Panc1 (cell line): ENCODE data around the gene HOXC4.

ENCODE experiments used
- POLR2AphosphoS5 ChIP-seq: IDR thresholded peaks from 2 replicates; pipeline ENCODE4 v1.6.1; 2012; ENCODE audit warnings: mild to moderate bottlenecking, low read depth, low read length, moderate library complexity
- SIN3A ChIP-seq: IDR thresholded peaks from 2 replicates; pipeline ENCODE4 v1.6.1; 2012; ENCODE audit warnings: low read depth, mild to moderate bottlenecking, low read length, moderate library complexity, borderline replicate concordance; ENCODE audit not compliant: insufficient read depth
- TCF7L2 ChIP-seq: IDR thresholded peaks from 2 replicates; pipeline ENCODE4 v1.6.1; 2011; ENCODE audit warnings: mild to moderate bottlenecking, low read depth, low read length, inconsistent platforms
- TF ChIP-seq, protein P1 (sequence below): fragments of 450-650 bp; IDR thresholded peaks from 2 replicates; pipeline ENCODE4 v1.5.1; 2017; ENCODE audit warnings: mild to moderate bottlenecking

DNA sequence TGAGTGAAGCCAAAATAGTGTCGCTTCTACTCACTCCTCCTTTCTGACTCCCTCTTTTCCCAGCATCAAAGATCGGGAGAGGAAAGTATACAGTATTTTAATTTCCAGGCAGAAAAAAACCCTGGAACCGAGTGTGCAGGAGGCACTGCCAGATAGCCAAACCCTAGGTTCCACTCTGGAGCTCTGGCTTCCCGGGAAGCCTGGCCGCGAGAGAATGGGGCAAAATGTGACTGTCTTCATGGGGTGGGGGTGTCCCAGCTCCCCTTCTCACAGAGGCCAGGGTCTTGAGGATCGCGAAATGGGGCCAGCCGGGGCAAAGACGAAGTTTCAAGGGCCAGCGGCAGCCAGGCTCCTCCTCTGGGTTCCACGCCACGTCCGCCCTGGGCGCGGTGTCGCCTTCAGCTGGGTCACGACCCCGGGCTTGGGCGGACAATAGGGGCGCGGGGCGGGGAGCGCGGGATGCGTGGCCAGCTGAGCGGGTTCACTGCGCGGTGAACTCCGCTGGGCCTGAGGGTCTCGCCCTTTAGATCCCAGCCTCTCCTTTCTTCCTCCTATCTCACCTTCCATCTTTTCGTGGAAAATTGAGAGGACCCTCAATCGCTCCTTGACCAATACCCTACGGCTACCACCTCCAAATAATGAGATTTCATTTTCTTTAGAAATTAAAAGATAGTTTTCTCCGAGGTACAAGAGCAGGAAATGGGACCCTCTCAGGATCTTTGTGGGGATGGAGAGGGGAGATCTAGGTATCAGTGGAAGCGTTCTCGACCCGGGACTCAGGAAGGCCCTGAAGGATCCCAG lies 6.7 kb downstream of the HOXC4 start:
- no peak for TF ChIP-seq POLR2AphosphoS5
- TF ChIP-seq, protein P1, sequence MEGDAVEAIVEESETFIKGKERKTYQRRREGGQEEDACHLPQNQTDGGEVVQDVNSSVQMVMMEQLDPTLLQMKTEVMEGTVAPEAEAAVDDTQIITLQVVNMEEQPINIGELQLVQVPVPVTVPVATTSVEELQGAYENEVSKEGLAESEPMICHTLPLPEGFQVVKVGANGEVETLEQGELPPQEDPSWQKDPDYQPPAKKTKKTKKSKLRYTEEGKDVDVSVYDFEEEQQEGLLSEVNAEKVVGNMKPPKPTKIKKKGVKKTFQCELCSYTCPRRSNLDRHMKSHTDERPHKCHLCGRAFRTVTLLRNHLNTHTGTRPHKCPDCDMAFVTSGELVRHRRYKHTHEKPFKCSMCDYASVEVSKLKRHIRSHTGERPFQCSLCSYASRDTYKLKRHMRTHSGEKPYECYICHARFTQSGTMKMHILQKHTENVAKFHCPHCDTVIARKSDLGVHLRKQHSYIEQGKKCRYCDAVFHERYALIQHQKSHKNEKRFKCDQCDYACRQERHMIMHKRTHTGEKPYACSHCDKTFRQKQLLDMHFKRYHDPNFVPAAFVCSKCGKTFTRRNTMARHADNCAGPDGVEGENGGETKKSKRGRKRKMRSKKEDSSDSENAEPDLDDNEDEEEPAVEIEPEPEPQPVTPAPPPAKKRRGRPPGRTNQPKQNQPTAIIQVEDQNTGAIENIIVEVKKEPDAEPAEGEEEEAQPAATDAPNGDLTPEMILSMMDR: no peak
- no peak for TF ChIP-seq SIN3A
- no peak for TF ChIP-seq TCF7L2
